ENCODE measurements around the gene PLEKHM3.

- TF ChIP-seq EZH2phosphoT487 (IDR thresholded peaks at IDR 0.05; ENCODE audit: insufficient read depth, low read depth) (no peak), EZH2 (IDR thresholded peaks at IDR 0.05; ENCODE audit: insufficient read depth, poor library complexity, severe bottlenecking) (no peak)
Measured at GRCh38 chr2:207839575-207839974, 185.8 kb downstream of the PLEKHM3 start.
